HCT116 (cell line): ENCODE data around the gene PXDN. TPM values are rescaled to one million over a fixed set of nuclear protein-coding genes. Genes with fewer than 3 reads are reported as not detected.

Experiments
- ATAC-seq: fragments of 200-7000 bp; cut with Tn5 transposase; 2 replicates; pipeline ENCODE4 v1.9.1; 2020; ENCODE audit warnings: mild to moderate bottlenecking, moderate library complexity
- BruUV-seq: library from RNA; stranded (reverse); fragments of 400-500 nt; replicated peaks from 2 replicates; lab custom pipeline; 2021; lab: Mats Ljungman, UMichigan
- CTCF ChIA-PET: fragments of 300-600 bp; sonication (Branson Sonifier 250); formaldehyde crosslinking; loops from one replicate; lab custom pipeline; 2021; ENCODE audit warnings: antibody characterized with exemption; lab: Charles Lee
- POLR2A ChIA-PET: fragments of 300-600, 350-600 bp; sonication (Branson Sonifier 250); formaldehyde crosslinking; loops from one replicate; lab custom pipeline; 2021; ENCODE audit warnings: antibody characterized with exemption; lab: Charles Lee
- RAD21 ChIA-PET, 2 experiments: fragments of 300-600 bp; sonication (Branson Sonifier 250); formaldehyde crosslinking; loops; one replicate each; lab custom pipeline; 2023; ENCODE audit warnings: low total read pairs in 2 of 2; ENCODE audit not compliant: uncharacterized antibody in 2 of 2, unreplicated experiment in 2 of 2, low non-redundant PET in 1 of 2; lab: Charles Lee
- DNase-seq: peaks from one replicate; pipeline ENCODE4 v3.0.0-alpha.2; 2010; ENCODE audit warnings: low read depth, low spot score
- H2AFZ ChIP-seq: fragments of 200-600 bp; shearing (Covaris generic), sonication (generic); 2 replicates; pipeline ENCODE4 v1.6.1; 2017; ENCODE audit warnings: low read depth, mixed run types, mixed read lengths, antibody characterized with exemption, low read length; ENCODE audit not compliant: poor library complexity, severe bottlenecking
- H3K27ac ChIP-seq: 2 replicates; pipeline ENCODE4 v1.5.1; 2012; ENCODE audit warnings: low read depth, low read length
- H3K27me3 ChIP-seq: fragments of 200-600 bp; sonication (generic); 2 replicates; pipeline ENCODE4 v1.6.1; 2016; ENCODE audit warnings: mixed run types, low read length, mixed read lengths; ENCODE audit not compliant: insufficient read depth
- H3K36me3 ChIP-seq, 2 experiments: fragments of 200-500 bp in 1 of 2; fragments of 200-600 bp in 1 of 2; sonication (Bioruptor generic) in 1 of 2; sonication (generic) in 1 of 2; 2 replicates each; pipeline versions ENCODE4 v1.5.1 to v1.6.1; 2014 to 2016; ENCODE audit warnings: low read length in 2 of 2, inconsistent platforms in 1 of 2, mixed read lengths in 1 of 2, mixed run types in 1 of 2; ENCODE audit not compliant: insufficient read depth in 2 of 2, control insufficient read depth in 1 of 2
- H3K4me1 ChIP-seq, 2 experiments: fragments of 200-600 bp in 1 of 2; sonication (generic) in 1 of 2; 2 replicates each; pipeline versions ENCODE4 v1.5.1 to v1.6.1; 2012 to 2017; ENCODE audit warnings: low read length in 2 of 2, inconsistent platforms in 1 of 2, mild to moderate bottlenecking in 1 of 2, mixed read lengths in 1 of 2, mixed run types in 1 of 2, moderate library complexity in 1 of 2; ENCODE audit not compliant: insufficient read depth in 2 of 2, control insufficient read depth in 1 of 2
- H3K4me2 ChIP-seq: fragments of 200-600 bp; sonication (generic); 2 replicates; pipeline ENCODE4 v1.6.1; 2017; ENCODE audit warnings: mixed run types, low read length, mixed read lengths
- H3K4me3 ChIP-seq, 2 experiments: fragments of 200-600 bp in 1 of 2; sonication (generic) in 1 of 2; replicated peaks in 1 of 2; 2 replicates each; pipeline ENCODE4 v1.5.1; 2011 to 2016; ENCODE audit warnings: low read length in 2 of 2, control low read depth in 1 of 2, low read depth in 1 of 2, mild to moderate bottlenecking in 1 of 2, mixed read lengths in 1 of 2, mixed run types in 1 of 2
- H3K79me2 ChIP-seq: fragments of 200-600 bp; sonication (generic); 2 replicates; pipeline ENCODE4 v1.6.1; 2017; ENCODE audit warnings: mild to moderate bottlenecking, mixed run types, low read length, moderate library complexity, mixed read lengths; ENCODE audit not compliant: insufficient read depth
- H3K9ac ChIP-seq: fragments of 200-600 bp; sonication (generic); 2 replicates; pipeline ENCODE4 v1.6.1; 2016; ENCODE audit warnings: low read length, mixed read lengths
- H3K9me2 ChIP-seq: fragments of 200-600 bp; sonication (generic), shearing (Covaris generic); 2 replicates; pipeline ENCODE4 v1.6.1; 2017; ENCODE audit warnings: mixed run types, mild to moderate bottlenecking, moderate library complexity; ENCODE audit not compliant: insufficient read depth
- H3K9me3 ChIP-seq, 2 experiments: fragments of 200-500 bp in 1 of 2; fragments of 200-600 bp in 1 of 2; sonication (Bioruptor generic) in 1 of 2; sonication (generic) in 1 of 2; 2 replicates each; pipeline ENCODE4 v1.6.1; 2014 to 2017; ENCODE audit warnings: low read length in 2 of 2, mixed read lengths in 2 of 2, inconsistent platforms in 1 of 2, low read depth in 1 of 2, mild to moderate bottlenecking in 1 of 2, mixed run types in 1 of 2, moderate library complexity in 1 of 2; ENCODE audit not compliant: control insufficient read depth in 1 of 2, insufficient read depth in 1 of 2
- H4K20me1 ChIP-seq: fragments of 200-600 bp; sonication (generic), shearing (Covaris generic); 2 replicates; pipeline ENCODE4 v1.6.1; 2017; ENCODE audit warnings: mixed run types, mild to moderate bottlenecking, moderate library complexity; ENCODE audit not compliant: insufficient read depth
- ATF3 ChIP-seq: IDR thresholded peaks from 2 replicates; pipeline ENCODE4 v1.6.1; 2012
- CBX3 ChIP-seq: IDR thresholded peaks from 2 replicates; pipeline ENCODE4 v1.6.1; 2012; ENCODE audit warnings: low read depth
- CEBPB ChIP-seq: IDR thresholded peaks from 2 replicates; pipeline ENCODE4 v1.6.1; 2012; ENCODE audit warnings: low read depth
- EGR1 ChIP-seq: IDR thresholded peaks from 2 replicates; pipeline ENCODE4 v1.6.1; 2012; ENCODE audit warnings: low read depth
- FOSL1 ChIP-seq: IDR thresholded peaks from 2 replicates; pipeline ENCODE4 v1.6.1; 2012; ENCODE audit warnings: low read depth
- JUND ChIP-seq: IDR thresholded peaks from 2 replicates; pipeline ENCODE4 v1.6.1; 2012
- POLR2A ChIP-seq: IDR thresholded peaks from 2 replicates; pipeline ENCODE4 v1.7.0; 2011; ENCODE audit warnings: borderline replicate concordance; ENCODE audit not compliant: insufficient read depth, insufficient read length; ENCODE audit errors: extremely low read depth
- POLR2AphosphoS5 ChIP-seq: IDR thresholded peaks from 2 replicates; pipeline ENCODE4 v1.6.1; 2011; ENCODE audit warnings: mild to moderate bottlenecking, low read depth, low read length, moderate library complexity
- SIN3A ChIP-seq: IDR thresholded peaks from 2 replicates; pipeline ENCODE4 v1.6.1; 2012; ENCODE audit warnings: low read depth
- SP1 ChIP-seq: IDR thresholded peaks from 2 replicates; pipeline ENCODE4 v1.6.1; 2012; ENCODE audit warnings: low read depth
- SRF ChIP-seq: IDR thresholded peaks from 2 replicates; pipeline ENCODE4 v1.6.1; 2012; ENCODE audit warnings: low read depth
- YY1 ChIP-seq: IDR thresholded peaks from 2 replicates; pipeline ENCODE4 v1.6.1; 2011; ENCODE audit warnings: low read length, low read depth, moderate library complexity, mild to moderate bottlenecking; ENCODE audit not compliant: insufficient replicate concordance; ENCODE audit errors: extremely low read depth
- ZFX ChIP-seq: fragments of 450-650 bp; IDR thresholded peaks from 2 replicates; pipeline ENCODE4 v1.6.1; 2017
- ZNF274 ChIP-seq: fragments of 200-500 bp; sonication (Bioruptor generic); IDR thresholded peaks from 2 replicates; pipeline ENCODE4 v1.6.1; 2014; ENCODE audit warnings: mild to moderate bottlenecking, low read depth, low read length, inconsistent platforms
- intact Hi-C: fragments of 100-400 bp; cut with micrococcal nuclease; formaldehyde crosslinking; loops from 2 replicates; pipeline ENCODE4 v1.10.0; 2022
- total RNA-seq: library from RNA; stranded (reverse); gene quantifications from one replicate; pipeline ENCODE4 v1.2.1, GENCODE V29; 2021; ENCODE audit not compliant: unreplicated experiment
- TF ChIP-seq, protein P1 (sequence below): IDR thresholded peaks from 2 replicates; pipeline ENCODE4 v1.6.1; 2012; ENCODE audit warnings: low read depth
- TF ChIP-seq, protein P2 (sequence below): IDR thresholded peaks from 2 replicates; pipeline ENCODE4 v1.6.1; 2011; ENCODE audit warnings: mild to moderate bottlenecking, low read length, moderate library complexity; ENCODE audit not compliant: insufficient replicate concordance; ENCODE audit errors: extremely low read depth
- TF ChIP-seq, protein P3 (sequence below), 3 experiments: fragments of 200-600 bp in 1 of 3; sonication (generic) in 1 of 3; IDR thresholded peaks in 2 of 3; conservative IDR thresholded peaks in 1 of 3; 2 replicates each; pipeline ENCODE4 v1.5.1; 2012 to 2017; ENCODE audit warnings: low read depth in 2 of 3, low read length in 2 of 3, antibody characterized with exemption in 1 of 3, borderline replicate concordance in 1 of 3, control low read depth in 1 of 3, mild to moderate bottlenecking in 1 of 3, mixed read lengths in 1 of 3, mixed run types in 1 of 3, moderate library complexity in 1 of 3; ENCODE audit not compliant: insufficient read depth in 1 of 3

Gene PXDN
- total RNA-seq, 1 experiment from 2014 or later: 10.7 TPM

- DNase-seq (no peak), ATAC-seq (no peak)
- H3K9ac ChIP-seq: no peak overlapping the region
- no TSS peak for BruUV-seq
- no peaks in the 10 kb centered on the region for H3K4me1 ChIP-seq
- H3K4me2 ChIP-seq: no peak overlapping the region
- no peaks in the 10 kb centered on the region for H3K9me3 ChIP-seq
- no peak overlapping the region for H2AFZ ChIP-seq
- POLR2A ChIA-PET: no interaction called here
- no peaks in the 10 kb centered on the region for H3K9me2 ChIP-seq
- TF ChIP-seq SIN3A (no peak), JUND (no peak), SRF (no peak), ZFX (no peak), EGR1 (no peak), SP1 (no peak), POLR2A (no peak), POLR2AphosphoS5 (no peak), CEBPB (no peak), CBX3 (no peak), YY1 (no peak), ZNF274 (no peak), FOSL1 (no peak), ATF3 (no peak)
- TF ChIP-seq, protein P1, sequence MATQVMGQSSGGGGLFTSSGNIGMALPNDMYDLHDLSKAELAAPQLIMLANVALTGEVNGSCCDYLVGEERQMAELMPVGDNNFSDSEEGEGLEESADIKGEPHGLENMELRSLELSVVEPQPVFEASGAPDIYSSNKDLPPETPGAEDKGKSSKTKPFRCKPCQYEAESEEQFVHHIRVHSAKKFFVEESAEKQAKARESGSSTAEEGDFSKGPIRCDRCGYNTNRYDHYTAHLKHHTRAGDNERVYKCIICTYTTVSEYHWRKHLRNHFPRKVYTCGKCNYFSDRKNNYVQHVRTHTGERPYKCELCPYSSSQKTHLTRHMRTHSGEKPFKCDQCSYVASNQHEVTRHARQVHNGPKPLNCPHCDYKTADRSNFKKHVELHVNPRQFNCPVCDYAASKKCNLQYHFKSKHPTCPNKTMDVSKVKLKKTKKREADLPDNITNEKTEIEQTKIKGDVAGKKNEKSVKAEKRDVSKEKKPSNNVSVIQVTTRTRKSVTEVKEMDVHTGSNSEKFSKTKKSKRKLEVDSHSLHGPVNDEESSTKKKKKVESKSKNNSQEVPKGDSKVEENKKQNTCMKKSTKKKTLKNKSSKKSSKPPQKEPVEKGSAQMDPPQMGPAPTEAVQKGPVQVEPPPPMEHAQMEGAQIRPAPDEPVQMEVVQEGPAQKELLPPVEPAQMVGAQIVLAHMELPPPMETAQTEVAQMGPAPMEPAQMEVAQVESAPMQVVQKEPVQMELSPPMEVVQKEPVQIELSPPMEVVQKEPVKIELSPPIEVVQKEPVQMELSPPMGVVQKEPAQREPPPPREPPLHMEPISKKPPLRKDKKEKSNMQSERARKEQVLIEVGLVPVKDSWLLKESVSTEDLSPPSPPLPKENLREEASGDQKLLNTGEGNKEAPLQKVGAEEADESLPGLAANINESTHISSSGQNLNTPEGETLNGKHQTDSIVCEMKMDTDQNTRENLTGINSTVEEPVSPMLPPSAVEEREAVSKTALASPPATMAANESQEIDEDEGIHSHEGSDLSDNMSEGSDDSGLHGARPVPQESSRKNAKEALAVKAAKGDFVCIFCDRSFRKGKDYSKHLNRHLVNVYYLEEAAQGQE: no peak
- TF ChIP-seq, protein P2, sequence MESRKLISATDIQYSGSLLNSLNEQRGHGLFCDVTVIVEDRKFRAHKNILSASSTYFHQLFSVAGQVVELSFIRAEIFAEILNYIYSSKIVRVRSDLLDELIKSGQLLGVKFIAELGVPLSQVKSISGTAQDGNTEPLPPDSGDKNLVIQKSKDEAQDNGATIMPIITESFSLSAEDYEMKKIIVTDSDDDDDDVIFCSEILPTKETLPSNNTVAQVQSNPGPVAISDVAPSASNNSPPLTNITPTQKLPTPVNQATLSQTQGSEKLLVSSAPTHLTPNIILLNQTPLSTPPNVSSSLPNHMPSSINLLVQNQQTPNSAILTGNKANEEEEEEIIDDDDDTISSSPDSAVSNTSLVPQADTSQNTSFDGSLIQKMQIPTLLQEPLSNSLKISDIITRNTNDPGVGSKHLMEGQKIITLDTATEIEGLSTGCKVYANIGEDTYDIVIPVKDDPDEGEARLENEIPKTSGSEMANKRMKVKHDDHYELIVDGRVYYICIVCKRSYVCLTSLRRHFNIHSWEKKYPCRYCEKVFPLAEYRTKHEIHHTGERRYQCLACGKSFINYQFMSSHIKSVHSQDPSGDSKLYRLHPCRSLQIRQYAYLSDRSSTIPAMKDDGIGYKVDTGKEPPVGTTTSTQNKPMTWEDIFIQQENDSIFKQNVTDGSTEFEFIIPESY: no peak
- TF ChIP-seq, protein P3, sequence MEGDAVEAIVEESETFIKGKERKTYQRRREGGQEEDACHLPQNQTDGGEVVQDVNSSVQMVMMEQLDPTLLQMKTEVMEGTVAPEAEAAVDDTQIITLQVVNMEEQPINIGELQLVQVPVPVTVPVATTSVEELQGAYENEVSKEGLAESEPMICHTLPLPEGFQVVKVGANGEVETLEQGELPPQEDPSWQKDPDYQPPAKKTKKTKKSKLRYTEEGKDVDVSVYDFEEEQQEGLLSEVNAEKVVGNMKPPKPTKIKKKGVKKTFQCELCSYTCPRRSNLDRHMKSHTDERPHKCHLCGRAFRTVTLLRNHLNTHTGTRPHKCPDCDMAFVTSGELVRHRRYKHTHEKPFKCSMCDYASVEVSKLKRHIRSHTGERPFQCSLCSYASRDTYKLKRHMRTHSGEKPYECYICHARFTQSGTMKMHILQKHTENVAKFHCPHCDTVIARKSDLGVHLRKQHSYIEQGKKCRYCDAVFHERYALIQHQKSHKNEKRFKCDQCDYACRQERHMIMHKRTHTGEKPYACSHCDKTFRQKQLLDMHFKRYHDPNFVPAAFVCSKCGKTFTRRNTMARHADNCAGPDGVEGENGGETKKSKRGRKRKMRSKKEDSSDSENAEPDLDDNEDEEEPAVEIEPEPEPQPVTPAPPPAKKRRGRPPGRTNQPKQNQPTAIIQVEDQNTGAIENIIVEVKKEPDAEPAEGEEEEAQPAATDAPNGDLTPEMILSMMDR (IDR thresholded peaks at IDR 0.05 in 2 of 3, conservative IDR thresholded peaks at IDR 0.05 in 1 of 3; ENCODE audit: borderline replicate concordance in 1 of 3, insufficient read depth in 1 of 3, low read depth in 2 of 3, low read length in 2 of 3): no peak
- RAD21 ChIA-PET: no interaction called here
- no peaks in the 10 kb centered on the region for H4K20me1 ChIP-seq
- CTCF ChIA-PET: no interaction called here
- intact Hi-C loops: no loop called here
- no peaks in the 10 kb centered on the region for H3K36me3 ChIP-seq
- peaks cover 4% of the 10 kb centered on the region; the same call in 1 of the 2 replicates for H3K27me3 ChIP-seq
- no peak overlapping the region for H3K27ac ChIP-seq
- H3K4me3 ChIP-seq: no peak overlapping the region
- H3K79me2 ChIP-seq: no peaks in the 10 kb centered on the region
These were observed 49.6 kb upstream of the PXDN start for GRCh38 chr2:1793868-1794445.
